Retinal pigment epithelial cell (primary cell): ENCODE measurements around the gene KLHL25.

Experiments used
- DNase-seq: peaks from one replicate; pipeline ENCODE4 v3.0.0-alpha.2; 2010; ENCODE audit warnings: low read depth
- H3K4me3 ChIP-seq: 2 replicates; pipeline ENCODE4 v1.5.1; 2011; ENCODE audit warnings: mild to moderate bottlenecking, low read length, control low read depth, moderate library complexity
- TF ChIP-seq, protein P1 (sequence below): conservative IDR thresholded peaks from 2 replicates; pipeline ENCODE4 v1.5.1; 2011; ENCODE audit warnings: low read depth, low read length, control low read depth, inconsistent platforms

Gene KLHL25

GRCh38 chr15:85741662-85742061 is 53.1 kb downstream of the KLHL25 start:
- DNase-seq, result no peak
- TF ChIP-seq, protein P1, sequence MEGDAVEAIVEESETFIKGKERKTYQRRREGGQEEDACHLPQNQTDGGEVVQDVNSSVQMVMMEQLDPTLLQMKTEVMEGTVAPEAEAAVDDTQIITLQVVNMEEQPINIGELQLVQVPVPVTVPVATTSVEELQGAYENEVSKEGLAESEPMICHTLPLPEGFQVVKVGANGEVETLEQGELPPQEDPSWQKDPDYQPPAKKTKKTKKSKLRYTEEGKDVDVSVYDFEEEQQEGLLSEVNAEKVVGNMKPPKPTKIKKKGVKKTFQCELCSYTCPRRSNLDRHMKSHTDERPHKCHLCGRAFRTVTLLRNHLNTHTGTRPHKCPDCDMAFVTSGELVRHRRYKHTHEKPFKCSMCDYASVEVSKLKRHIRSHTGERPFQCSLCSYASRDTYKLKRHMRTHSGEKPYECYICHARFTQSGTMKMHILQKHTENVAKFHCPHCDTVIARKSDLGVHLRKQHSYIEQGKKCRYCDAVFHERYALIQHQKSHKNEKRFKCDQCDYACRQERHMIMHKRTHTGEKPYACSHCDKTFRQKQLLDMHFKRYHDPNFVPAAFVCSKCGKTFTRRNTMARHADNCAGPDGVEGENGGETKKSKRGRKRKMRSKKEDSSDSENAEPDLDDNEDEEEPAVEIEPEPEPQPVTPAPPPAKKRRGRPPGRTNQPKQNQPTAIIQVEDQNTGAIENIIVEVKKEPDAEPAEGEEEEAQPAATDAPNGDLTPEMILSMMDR, result no peak
- H3K4me3 ChIP-seq, result no peak overlapping the region

- TF ChIP-seq, protein P1, result no peak
- no peak overlapping the region for H3K4me3 ChIP-seq
- no peak for DNase-seq
Observed at GRCh38 chr15:85741021-85741421, 53.7 kb downstream of the KLHL25 start.

DNA sequence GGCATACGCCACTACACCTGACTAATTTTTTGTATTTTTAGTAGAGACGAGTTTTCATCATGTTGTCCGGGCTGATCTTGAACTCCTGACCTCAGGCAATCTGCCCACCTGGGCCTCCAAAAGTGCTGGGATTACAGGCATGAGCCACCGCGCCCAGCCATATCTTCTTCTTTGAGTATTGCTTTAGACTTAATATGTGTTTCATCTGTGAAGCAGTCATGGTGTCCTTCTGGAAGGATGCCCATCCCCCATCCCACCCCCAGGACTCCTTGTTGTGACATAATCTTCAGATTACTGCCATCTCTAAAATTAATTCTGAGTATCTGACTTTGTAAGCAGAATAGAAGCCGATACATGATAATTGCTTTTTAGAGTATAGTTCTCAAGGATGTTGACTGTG is 57.7 kb downstream of the KLHL25 start:
- no peak for DNase-seq
- TF ChIP-seq, protein P1, result no peak
- H3K4me3 ChIP-seq, result no peak overlapping the region

DNA sequence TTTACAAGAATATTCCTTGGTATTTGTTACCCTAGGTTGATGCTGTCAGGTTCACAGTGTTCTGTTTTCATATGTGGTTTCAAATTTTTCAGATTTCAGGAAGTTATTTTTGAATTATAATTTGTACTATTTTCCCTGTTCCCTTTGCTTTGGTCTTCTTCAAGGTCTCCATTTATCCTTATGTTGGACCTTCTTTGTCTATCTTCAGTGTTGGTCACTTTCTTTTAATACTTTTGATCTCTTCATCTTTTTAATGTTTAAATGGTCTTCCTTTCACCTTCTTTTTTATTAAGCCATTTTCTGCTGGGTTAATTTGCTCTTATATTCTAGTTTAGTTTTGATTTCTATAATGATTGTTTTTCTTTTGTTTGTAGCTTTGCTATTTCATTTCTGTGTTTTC is 61.3 kb downstream of the KLHL25 start:
- H3K4me3 ChIP-seq, result no peak overlapping the region
- TF ChIP-seq, protein P1, result no peak
- no peak for DNase-seq

- no peak overlapping the region for H3K4me3 ChIP-seq
- TF ChIP-seq, protein P1, result peak; percentile 71
- peak; percentile 19 for DNase-seq
Observed at GRCh38 chr15:85730001-85730820, 64.5 kb downstream of the KLHL25 start.

DNA sequence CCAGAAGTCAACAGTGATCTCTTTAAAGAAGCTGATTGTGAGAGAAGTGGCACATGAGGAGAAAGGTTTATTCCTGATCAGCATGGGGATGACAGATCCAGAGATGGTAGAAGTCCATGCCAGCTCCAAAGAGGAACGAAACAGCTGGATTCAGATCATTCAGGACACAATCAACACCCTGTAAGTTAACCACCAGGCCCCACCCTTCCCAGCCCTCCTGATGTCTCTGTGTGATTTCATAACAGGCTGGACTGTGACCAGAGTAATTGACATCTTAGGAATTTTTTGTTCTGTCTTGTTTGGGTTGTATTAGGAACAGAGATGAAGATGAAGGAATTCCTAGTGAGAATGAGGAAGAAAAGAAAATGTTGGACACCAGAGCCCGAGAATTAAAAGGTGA is 67.7 kb downstream of the KLHL25 start:
- DNase-seq, result no peak
- TF ChIP-seq, protein P1, result no peak
- H3K4me3 ChIP-seq, result no peak overlapping the region

DNA sequence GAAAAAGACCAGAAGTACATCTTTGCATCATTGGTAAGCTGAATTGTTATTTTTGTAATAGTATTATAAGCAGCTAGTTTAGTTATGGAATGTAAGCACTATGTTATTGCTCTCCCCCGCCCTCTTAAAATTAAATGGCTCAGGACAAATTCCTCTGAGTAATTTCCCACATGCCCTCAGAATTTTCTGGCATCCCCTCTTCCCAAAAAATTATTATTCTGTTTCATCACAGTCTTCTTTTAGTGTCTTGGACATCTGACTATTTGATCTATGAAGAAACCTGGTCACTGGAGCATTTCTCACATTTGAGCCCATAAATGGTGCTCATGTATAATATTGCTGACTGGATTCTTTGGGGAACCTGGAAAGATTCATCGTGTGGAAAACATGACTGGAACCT is 68.3 kb downstream of the KLHL25 start:
- TF ChIP-seq, protein P1, result no peak
- no peak for DNase-seq
- no peak overlapping the region for H3K4me3 ChIP-seq
